ENCODE measurements around the gene IRF4.

Gene IRF4

GRCh38 chr6:372336-372911 lies 19.1 kb upstream of the IRF4 start:
- CTCF ChIA-PET, result interaction anchor here (1.0 kb wide), 1 partner anchor 21 kb away, joined by 4 read pairs; no protein-coding TSS in a partner anchor
- POLR2A ChIA-PET, result no interaction called here
- no peak overlapping the region for H3K27ac ChIP-seq (ENCODE audit: extremely low read depth, low read depth, low read length)
- no peaks in the 10 kb centered on the region for H3K36me3 ChIP-seq (ENCODE audit: control insufficient read depth in 2 of 2, insufficient read depth in 1 of 2, low read length in 2 of 2)
- no peaks in the 10 kb centered on the region for H3K9me3 ChIP-seq (ENCODE audit: control insufficient read depth, insufficient read depth, low read depth, low read length)
- no peaks in the 10 kb centered on the region for H3K4me1 ChIP-seq (ENCODE audit: control insufficient read depth, insufficient read depth, low read length)
- H3K4me3 ChIP-seq (ENCODE audit: low read depth, low read length), result no peak overlapping the region
- no peak for TF ChIP-seq ZNF366 (tag by site-specific recombination; conservative IDR thresholded peaks at IDR 0.05)
- TF ChIP-seq PBX3 (CRISPR knock-in tag; IDR thresholded peaks at IDR 0.05), result no peak
- no peak for TF ChIP-seq ZBTB11 (tag by site-specific recombination; conservative IDR thresholded peaks at IDR 0.05; ENCODE audit: low read depth)
- TF ChIP-seq ZNF155 (tag by site-specific recombination; IDR thresholded peaks at IDR 0.05), result no peak
- no peak for TF ChIP-seq TCF7L2 (IDR thresholded peaks at IDR 0.05; ENCODE audit: borderline replicate concordance, low read depth, low read length)
- no peak for TF ChIP-seq KLF10 (tag by site-specific recombination; IDR thresholded peaks at IDR 0.05)
- no peak for TF ChIP-seq ZNF843 (tag by site-specific recombination; IDR thresholded peaks at IDR 0.05)
- no peak for TF ChIP-seq MYNN (tag by site-specific recombination; IDR thresholded peaks at IDR 0.05; ENCODE audit: borderline replicate concordance)
- TF ChIP-seq ZNF423 (tag by site-specific recombination; IDR thresholded peaks at IDR 0.05), result no peak
- no peak for TF ChIP-seq ZNF324 (tag by site-specific recombination; IDR thresholded peaks at IDR 0.05)
- TF ChIP-seq ZNF341 (tag by site-specific recombination; IDR thresholded peaks at IDR 0.05; ENCODE audit: low read depth), result no peak
- no peak for TF ChIP-seq ZNF549 (tag by site-specific recombination; IDR thresholded peaks at IDR 0.05)
- TF ChIP-seq ZNF426 (tag by site-specific recombination; IDR thresholded peaks at IDR 0.05), result no peak
- no peak for TF ChIP-seq ZNF561 (tag by site-specific recombination; IDR thresholded peaks at IDR 0.05; ENCODE audit: borderline replicate concordance)
- TF ChIP-seq ZNF24 (tag by site-specific recombination; IDR thresholded peaks at IDR 0.05), result no peak
- no peak for TF ChIP-seq ZBTB26 (tag by site-specific recombination; optimal IDR thresholded peaks at IDR 0.05)
- TF ChIP-seq ZNF510 (tag by site-specific recombination; IDR thresholded peaks at IDR 0.05; ENCODE audit: insufficient replicate concordance), result no peak

- H3K27ac ChIP-seq (ENCODE audit: extremely low read depth, low read depth, low read length), result no peak overlapping the region
- POLR2A ChIA-PET, result no interaction called here
- H3K9me3 ChIP-seq (ENCODE audit: control insufficient read depth, insufficient read depth, low read depth, low read length), result no peaks in the 10 kb centered on the region
- H3K4me1 ChIP-seq (ENCODE audit: control insufficient read depth, insufficient read depth, low read length), result no peaks in the 10 kb centered on the region
- no peaks in the 10 kb centered on the region for H3K36me3 ChIP-seq (ENCODE audit: control insufficient read depth in 2 of 2, insufficient read depth in 1 of 2, low read length in 2 of 2)
- H3K4me3 ChIP-seq (ENCODE audit: low read depth, low read length), result no peak overlapping the region
- CTCF ChIA-PET, result interaction anchor here (1.0 kb wide), 1 partner anchor 22 kb away, joined by 4 read pairs; no protein-coding TSS in a partner anchor
- TF ChIP-seq ZNF112 (tag by site-specific recombination; IDR thresholded peaks at IDR 0.05), result no peak
- TF ChIP-seq ZBTB49 (tag by site-specific recombination; IDR thresholded peaks at IDR 0.05; ENCODE audit: low read depth), result no peak
- no peak for TF ChIP-seq ZNF148 (tag by site-specific recombination; IDR thresholded peaks at IDR 0.05; ENCODE audit: borderline replicate concordance)
- no peak for TF ChIP-seq GFI1B (tag by site-specific recombination; IDR thresholded peaks at IDR 0.05)
- TF ChIP-seq INSM2 (tag by site-specific recombination; IDR thresholded peaks at IDR 0.05), result no peak
- no peak for TF ChIP-seq ZNF423 (tag by site-specific recombination; IDR thresholded peaks at IDR 0.05)
Observed at GRCh38 chr6:373031-373430, 18.5 kb upstream of the IRF4 start.
